Endothelial cell of umbilical vein (primary cell): Measurements from ENCODE around the gene RTL10. TPM values are rescaled to one million over a fixed set of nuclear protein-coding genes. Genes with fewer than 3 reads are reported as not detected.

ENCODE experiments used
- BruUV-seq: library from RNA; stranded (reverse); fragments of 400-500 nt; replicated peaks from 2 replicates; lab custom pipeline; 2021; lab: Mats Ljungman, UMichigan
- CTCF ChIA-PET: fragments of 300-600, 350-600 bp; sonication (Branson Sonifier 250); formaldehyde crosslinking; loops from one replicate; lab custom pipeline; 2021; ENCODE audit warnings: antibody characterized with exemption, inconsistent platforms; lab: Charles Lee
- POLR2A ChIA-PET: fragments of 300-600, 350-600 bp; sonication (Branson Sonifier 250); formaldehyde crosslinking; loops from one replicate; lab custom pipeline; 2021; ENCODE audit warnings: antibody characterized with exemption, inconsistent platforms; lab: Charles Lee
- DNase-seq: peaks from one replicate; pipeline ENCODE4 v3.0.0-alpha.2; 2011; ENCODE audit warnings: low read depth, low spot score
- FAIRE-seq: peaks from 2 replicates; lab custom pipeline; 2011; peaks lifted over from hg19 to GRCh38; lab: Jason Lieb, UNC
- H2AFZ ChIP-seq: 2 replicates; pipeline ENCODE4 v1.6.0; 2012; ENCODE audit warnings: low read depth, low read length, control low read depth, inconsistent platforms
- H3K27ac ChIP-seq: 2 replicates; pipeline ENCODE4 v1.5.1; 2011; ENCODE audit warnings: low read depth, mild to moderate bottlenecking, control low read depth, low read length, moderate library complexity; ENCODE audit not compliant: insufficient read depth
- H3K27me3 ChIP-seq, 2 experiments: 2 replicates each; pipeline versions ENCODE4 v1.6.0 to v1.6.1; 2011; ENCODE audit warnings: low read length in 2 of 2, mixed read lengths in 1 of 2; ENCODE audit not compliant: control insufficient read depth in 2 of 2, insufficient read depth in 2 of 2
- H3K36me3 ChIP-seq, 2 experiments: 2 replicates in 1 of 2; 3 replicates in 1 of 2; pipeline ENCODE4 v1.5.1; 2011; ENCODE audit warnings: low read length in 2 of 2, mild to moderate bottlenecking in 1 of 2, moderate library complexity in 1 of 2; ENCODE audit not compliant: control insufficient read depth in 2 of 2, insufficient read depth in 2 of 2; ENCODE audit errors: extremely low read depth in 1 of 2
- H3K4me1 ChIP-seq: 3 replicates; pipeline ENCODE4 v1.5.1; 2011; ENCODE audit warnings: mild to moderate bottlenecking, low read length; ENCODE audit not compliant: control insufficient read depth, insufficient read depth; ENCODE audit errors: extremely low read depth
- H3K4me2 ChIP-seq: 2 replicates; pipeline ENCODE4 v1.6.1; 2011; ENCODE audit warnings: low read length, control low read depth, mixed read lengths; ENCODE audit not compliant: insufficient read depth
- H3K4me3 ChIP-seq, 3 experiments: fragments of 200-600 bp in 1 of 3; sonication (generic), shearing (Covaris generic) in 1 of 3; replicated peaks in 1 of 3; 2 replicates each; pipeline ENCODE4 v1.5.1; 2011 to 2016; ENCODE audit warnings: control low read depth in 3 of 3, low read length in 3 of 3, mild to moderate bottlenecking in 2 of 3, inconsistent platforms in 1 of 3, low read depth in 1 of 3, moderate library complexity in 1 of 3; ENCODE audit not compliant: insufficient read depth in 1 of 3
- H3K79me2 ChIP-seq: 2 replicates; pipeline ENCODE4 v1.6.0; 2012; ENCODE audit warnings: low read length, inconsistent platforms; ENCODE audit not compliant: control insufficient read depth, insufficient read depth
- H3K9ac ChIP-seq: replicated peaks from 2 replicates; pipeline ENCODE3; 2011; ENCODE audit warnings: low read length, control low read depth; ENCODE audit not compliant: insufficient read depth; ENCODE audit errors: extremely low read depth
- H3K9me1 ChIP-seq: replicated peaks from 3 replicates; pipeline ENCODE4 v1.6.0; 2011; ENCODE audit warnings: mild to moderate bottlenecking, low read length; ENCODE audit not compliant: control insufficient read depth, insufficient read depth; ENCODE audit errors: extremely low read depth
- H3K9me3 ChIP-seq: replicated peaks from 2 replicates; pipeline ENCODE4 v1.5.1; 2012; ENCODE audit warnings: low read length, inconsistent platforms; ENCODE audit not compliant: control insufficient read depth, insufficient read depth
- H4K20me1 ChIP-seq: replicated peaks from 2 replicates; pipeline ENCODE3; 2011; ENCODE audit warnings: mild to moderate bottlenecking, low read length; ENCODE audit not compliant: control insufficient read depth, insufficient read depth; ENCODE audit errors: extremely low read depth
- CTCF ChIP-seq, 2 donors: IDR thresholded peaks; 1 replicate in 1 of 2; 2 replicates in 1 of 2; pipeline ENCODE4 v1.5.1; 2011; ENCODE audit warnings: low read length in 2 of 2, mild to moderate bottlenecking in 2 of 2, moderate library complexity in 2 of 2, control low read depth in 1 of 2, inconsistent platforms in 1 of 2, low read depth in 1 of 2; ENCODE audit not compliant: insufficient read depth in 1 of 2; ENCODE audit errors: extremely low read depth in 1 of 2
- EZH2 ChIP-seq: IDR thresholded peaks from 2 replicates; pipeline ENCODE4 v1.6.1; 2012; ENCODE audit warnings: borderline replicate concordance, low read depth, mild to moderate bottlenecking, moderate library complexity, low read length, inconsistent platforms; ENCODE audit not compliant: severe bottlenecking
- GATA2 ChIP-seq: IDR thresholded peaks from 2 replicates; pipeline ENCODE4 v1.7.0; 2011; ENCODE audit warnings: low read depth, mild to moderate bottlenecking, moderate library complexity, mixed read lengths, low read length; ENCODE audit not compliant: insufficient read length, insufficient read depth
- JUN ChIP-seq: IDR thresholded peaks from 2 replicates; pipeline ENCODE4 v1.6.1; 2011; ENCODE audit warnings: borderline replicate concordance, low read depth; ENCODE audit not compliant: insufficient read length, insufficient read depth
- MAX ChIP-seq: IDR thresholded peaks from 2 replicates; pipeline ENCODE4 v1.6.1; 2011; ENCODE audit not compliant: insufficient read depth, insufficient read length
- POLR2AphosphoS5 ChIP-seq: IDR thresholded peaks from 2 replicates; pipeline ENCODE4 v1.6.1; 2012; ENCODE audit warnings: low read depth, mild to moderate bottlenecking, control low read depth, low read length, moderate library complexity; ENCODE audit not compliant: insufficient read depth
- dilution Hi-C: fragments of 300-500 bp; cut with MboI; formaldehyde crosslinking; loops from one replicate; pipeline ENCODE4 v1.15.0; 2019; ENCODE audit warnings: low sequenced_read_pairs; ENCODE audit not compliant: extremely low pct_ligation_motif_present
- intact Hi-C: fragments of 100-400 bp; cut with micrococcal nuclease; formaldehyde crosslinking; loops from one replicate; pipeline ENCODE4 v1.10.0; 2022
- polyA plus RNA-seq, 4 experiments: library from polyadenylated mRNA; depleted of rRNA in 3 of 4; stranded (reverse) in 3 of 4; unstranded in 1 of 4; fragments of >200 nt; gene quantifications; 2 replicates each; pipeline versions ENCODE4 v1.2.1 to v1.2.3, GENCODE V29; 2011 to 2012; ENCODE audit warnings: missing spikeins in 1 of 4
- total RNA-seq: library from RNA; stranded (reverse); gene quantifications from 2 replicates; pipeline ENCODE4 v1.2.3, GENCODE V29; 2021

RTL10 gene
- total and polyA plus RNA-seq, 2 donors (not counting 3 experiments of a cell fraction or from before 2014, with no cell fraction given): 31.9 to 40.8 TPM

- Histone ChIP-seq H3K9ac (no peak overlapping the region), H3K9me1 (no peaks in the 10 kb centered on the region), H4K20me1 (no peaks in the 10 kb centered on the region), H3K79me2 (no peaks in the 10 kb centered on the region), H3K27me3 (no peaks in the 10 kb centered on the region), H2AFZ (no peak overlapping the region), H3K27ac (no peak overlapping the region), H3K4me3 (no peak overlapping the region), H3K4me2 (no peak overlapping the region), H3K4me1 (no peaks in the 10 kb centered on the region), H3K9me3 (no peaks in the 10 kb centered on the region), H3K36me3 (no peaks in the 10 kb centered on the region)
- dilution Hi-C loops (no loop called here), intact Hi-C loops (no loop called here)
- ChIA-PET POLR2A (no interaction called here), CTCF (interaction anchor here (2.5 kb wide), 1 partner anchor 9 kb away, joined by 9 read pairs; no protein-coding TSS in a partner anchor)
- no peak for DNase-seq
- TF ChIP-seq POLR2AphosphoS5 (no peak), GATA2 (no peak), JUN (no peak), CTCF (IDR thresholded peaks at IDR 0.05; ENCODE audit: extremely low read depth in 1 of 2, insufficient read depth in 1 of 2, low read depth in 1 of 2, low read length in 2 of 2) (no peak), MAX (no peak), EZH2 (no peak)
- FAIRE-seq: no peak
- BruUV-seq: no TSS peak
Observed at GRCh38 chr22:19823191-19823901, 31.3 kb downstream of the RTL10 start.
